ENCODE data around the gene IZUMO1R. TPM values are rescaled to one million over a fixed set of nuclear protein-coding genes. Genes with fewer than 3 reads are reported as not detected.

Gene IZUMO1R
- total RNA-seq, 1 experiment from 2014 or later: not detected

DNA sequence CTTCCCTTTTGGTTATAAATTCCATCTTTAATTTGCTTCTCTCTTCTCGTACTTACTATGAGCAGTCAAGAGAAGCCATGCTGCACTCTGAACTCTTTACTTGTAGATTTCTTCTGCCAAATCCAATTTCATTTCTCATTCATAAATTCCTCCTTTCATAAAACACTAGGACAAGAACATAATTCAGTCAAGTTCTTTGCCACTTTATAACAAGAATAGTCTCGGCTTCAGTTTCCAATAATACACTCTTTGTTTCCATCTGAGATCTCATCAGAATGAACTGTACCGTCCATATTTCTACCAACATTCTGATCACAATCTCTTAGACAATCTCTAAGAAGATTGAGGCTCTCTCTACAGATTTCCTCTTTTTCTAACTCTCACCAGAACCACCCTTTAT, 25.1 kb downstream of the IZUMO1R start:
- no peak for DNase-seq (ENCODE audit: low read depth, low spot score)
- in situ Hi-C loops (cut with HindIII; ENCODE audit: low pct_unique_long_range_greater_than_20kb, low sequenced_read_pairs): no loop called here

GRCh38 chr11:94330789-94331188, 26.4 kb downstream of the IZUMO1R start:
- peaks cover 8% of the 10 kb centered on the region; the same call in 1 of the 2 replicates for H3K4me1 ChIP-seq (ENCODE audit: control insufficient read depth, insufficient read depth, low read length)
- DNase-seq (ENCODE audit: low read depth, low spot score): no peak
- in situ Hi-C loops (cut with HindIII; ENCODE audit: low pct_unique_long_range_greater_than_20kb, low sequenced_read_pairs) (no loop called here), intact Hi-C loops (cut with micrococcal nuclease; ENCODE audit: unreplicated experiment) (no loop called here)
- no peaks in the 10 kb centered on the region for H3K9me3 ChIP-seq (ENCODE audit: control insufficient read depth, insufficient read depth, low read depth, low read length)
- ATAC-seq: peak; percentile 74
- TF ChIP-seq POLR2AphosphoS5 (IDR thresholded peaks at IDR 0.05; ENCODE audit: low read depth, low read length) (no peak), CTCF (IDR thresholded peaks at IDR 0.05) (no peak), SIN3A (IDR thresholded peaks at IDR 0.05; ENCODE audit: borderline replicate concordance, insufficient read depth, low read depth, low read length) (no peak), TCF7L2 (IDR thresholded peaks at IDR 0.05; ENCODE audit: low read depth, low read length) (no peak), REST (IDR thresholded peaks at IDR 0.05; ENCODE audit: insufficient read depth in 1 of 2, low read depth in 2 of 2, low read length in 1 of 2) (no peak)
- POLR2A ChIA-PET: no interaction called here
- H3K27me3 ChIP-seq (ENCODE audit: control insufficient read depth, insufficient read depth, low read length): no peaks in the 10 kb centered on the region; the same call in none of the 2 replicates
- H3K4me3 ChIP-seq (ENCODE audit: low read depth in 2 of 2, low read length in 2 of 2): no peak overlapping the region
- H3K36me3 ChIP-seq (ENCODE audit: control insufficient read depth, insufficient read depth, low read length): no peaks in the 10 kb centered on the region
- CTCF ChIA-PET: no interaction called here
- no peak overlapping the region for H3K27ac ChIP-seq (ENCODE audit: low read length)
- BruUV-seq (replicated peaks): no TSS peak

More for the DNA sequence above, 25.1 kb downstream of the IZUMO1R start:
- Histone ChIP-seq H3K27me3 (ENCODE audit: control insufficient read depth, insufficient read depth, low read length) (no peaks in the 10 kb centered on the region; the same call in none of the 2 replicates), H3K9me3 (ENCODE audit: control insufficient read depth, insufficient read depth, low read depth, low read length) (no peaks in the 10 kb centered on the region), H3K4me1 (ENCODE audit: control insufficient read depth, insufficient read depth, low read length) (peaks cover 8% of the 10 kb centered on the region; the same call in 1 of the 2 replicates), H3K27ac (ENCODE audit: low read length) (no peak overlapping the region), H3K4me3 (ENCODE audit: low read depth in 2 of 2, low read length in 2 of 2) (no peak overlapping the region), H3K36me3 (ENCODE audit: control insufficient read depth, insufficient read depth, low read length) (no peaks in the 10 kb centered on the region)
- ChIA-PET CTCF (no interaction called here), POLR2A (no interaction called here)
- TF ChIP-seq TCF7L2 (IDR thresholded peaks at IDR 0.05; ENCODE audit: low read depth, low read length) (no peak), POLR2AphosphoS5 (IDR thresholded peaks at IDR 0.05; ENCODE audit: low read depth, low read length) (no peak), SIN3A (IDR thresholded peaks at IDR 0.05; ENCODE audit: borderline replicate concordance, insufficient read depth, low read depth, low read length) (no peak), CTCF (IDR thresholded peaks at IDR 0.05) (no peak), REST (IDR thresholded peaks at IDR 0.05; ENCODE audit: insufficient read depth in 1 of 2, low read depth in 2 of 2, low read length in 1 of 2) (no peak)
- ATAC-seq: no peak
- intact Hi-C loops (cut with micrococcal nuclease; ENCODE audit: unreplicated experiment): loop anchor here (5.0 kb wide), 1 partner anchor 173 kb away; no protein-coding TSS in a partner anchor
- no TSS peak for BruUV-seq (replicated peaks)

All from Panc1 (cell line).